ENCODE measurements around the gene TMPRSS12. TPM values are rescaled to one million over a fixed set of nuclear protein-coding genes. Genes with fewer than 3 reads are reported as not detected.
"Not testable (repeated sequence)": the region's sequence is repeated elsewhere in the genome, so short reads cannot be mapped to it uniquely, and the experiment has no call there.

TMPRSS12 gene
- total and polyA plus RNA-seq, 2 donors from 2014 or later = not detected

DNA sequence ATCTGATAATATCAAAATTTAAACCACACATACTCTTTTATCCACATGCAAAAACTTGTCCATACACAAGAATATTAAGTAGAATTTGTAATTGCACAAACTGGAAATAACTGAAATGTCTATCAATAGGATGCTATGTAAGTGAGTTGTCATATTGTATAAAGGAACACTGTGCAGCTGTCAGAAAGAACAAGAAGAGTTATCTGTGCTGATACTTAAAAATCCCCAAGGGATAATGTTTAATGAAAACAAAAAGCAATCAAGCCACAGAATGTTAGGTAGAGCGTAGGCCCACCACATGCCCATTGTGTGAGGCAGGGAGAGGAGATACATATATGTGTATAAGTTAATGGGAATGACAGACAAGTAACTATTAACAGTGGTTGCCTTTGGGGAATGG lies 83.7 kb downstream of the TMPRSS12 start:
- DNase-seq (no peak), FAIRE-seq (no peak)
- no peaks in the 10 kb centered on the region for H3K9me3 ChIP-seq (ENCODE audit: control insufficient read depth in 2 of 3, insufficient read depth in 1 of 3, low read length in 3 of 3)
- H3K9ac ChIP-seq (ENCODE audit: low read length in 3 of 3) = peak overlapping the region in 2 of 3 donors; percentile 38 to 72
- H3K36me3 ChIP-seq (ENCODE audit: control insufficient read depth in 2 of 3, insufficient read depth in 3 of 3, low read length in 3 of 3) = peaks cover 0 to 5% (median 3%) of the 10 kb centered on the region in 3 donors
- no peak for TF ChIP-seq CTCF (IDR thresholded peaks at IDR 0.05; ENCODE audit: borderline replicate concordance, extremely low read depth, insufficient read depth)
- peaks cover 0 to 15% (median 12%) of the 10 kb centered on the region in 3 donors for H3K4me1 ChIP-seq (ENCODE audit: control insufficient read depth in 2 of 3, insufficient read depth in 2 of 3, low read depth in 1 of 3, low read length in 3 of 3)
- peak overlapping the region; percentile 51 to 53 for H3K27ac ChIP-seq (ENCODE audit: low read depth in 2 of 2, low read length in 2 of 2)
- intact Hi-C loops (cut with DNase I) = no loop called here
- H3K27me3 ChIP-seq (ENCODE audit: control insufficient read depth, insufficient read depth, low read length) = no peaks in the 10 kb centered on the region
- H3K4me3 ChIP-seq (ENCODE audit: low read length in 3 of 3) = peak overlapping the region; percentile 43 to 93 (median 92)

DNA sequence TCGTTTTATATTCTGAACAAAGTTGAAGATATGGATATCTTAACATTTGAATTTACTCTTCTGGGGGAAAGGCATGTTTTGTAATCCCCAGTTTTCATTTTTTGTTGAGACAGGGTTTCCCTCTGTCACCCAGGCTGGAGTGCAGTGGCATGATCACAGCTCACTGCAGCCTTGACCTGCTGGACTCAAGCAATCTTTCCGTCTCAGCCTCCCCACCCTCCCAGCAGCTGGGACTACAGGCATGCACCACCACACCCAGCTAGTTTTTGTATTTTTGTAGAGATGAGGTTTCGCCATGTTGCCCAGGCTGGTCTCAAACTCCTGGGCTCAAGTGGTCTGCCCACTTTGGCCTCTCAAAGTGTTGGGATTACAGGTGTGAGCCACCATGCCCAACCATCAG lies 84.2 kb downstream of the TMPRSS12 start:
- Histone ChIP-seq H3K9ac (ENCODE audit: low read length in 3 of 3) (peak overlapping the region in 1 of 3 donors; percentile 72), H3K27ac (ENCODE audit: low read depth in 2 of 2, low read length in 2 of 2) (peak overlapping the region; percentile 51 to 53), H3K4me3 (ENCODE audit: low read length in 3 of 3) (peak overlapping the region in 2 of 3 donors; percentile 92 to 93), H3K4me1 (ENCODE audit: control insufficient read depth in 2 of 3, insufficient read depth in 2 of 3, low read depth in 1 of 3, low read length in 3 of 3) (peaks cover 0 to 15% (median 12%) of the 10 kb centered on the region in 3 donors)
- FAIRE-seq; intact Hi-C loops (cut with DNase I); H3K9me3 ChIP-seq (ENCODE audit: control insufficient read depth in 2 of 3, insufficient read depth in 1 of 3, low read length in 3 of 3); H3K36me3 ChIP-seq (ENCODE audit: control insufficient read depth in 2 of 3, insufficient read depth in 3 of 3, low read length in 3 of 3); DNase-seq; H3K27me3 ChIP-seq (ENCODE audit: control insufficient read depth, insufficient read depth, low read length): not testable (repeated sequence)

GRCh38 chr12:50927356-50927755 lies 84.6 kb downstream of the TMPRSS12 start:
- Histone ChIP-seq H3K27me3 (ENCODE audit: control insufficient read depth, insufficient read depth, low read length) (no peaks in the 10 kb centered on the region), H3K36me3 (ENCODE audit: control insufficient read depth in 2 of 3, insufficient read depth in 3 of 3, low read length in 3 of 3) (peaks cover 0 to 8% (median 3%) of the 10 kb centered on the region in 3 donors), H3K9ac (ENCODE audit: low read length in 3 of 3) (peak overlapping the region in 1 of 3 donors; percentile 72), H3K4me3 (ENCODE audit: low read length in 3 of 3) (peak overlapping the region; percentile 37 to 93 (median 92)), H3K9me3 (ENCODE audit: control insufficient read depth in 2 of 3, insufficient read depth in 1 of 3, low read length in 3 of 3) (no peaks in the 10 kb centered on the region), H3K27ac (ENCODE audit: low read depth in 2 of 2, low read length in 2 of 2) (peak overlapping the region; percentile 29 to 51), H3K4me1 (ENCODE audit: control insufficient read depth in 2 of 3, insufficient read depth in 2 of 3, low read depth in 1 of 3, low read length in 3 of 3) (peaks cover 0 to 13% (median 10%) of the 10 kb centered on the region in 3 donors)
- FAIRE-seq (no peak), DNase-seq (no peak)
- intact Hi-C loops (cut with DNase I) = no loop called here
- no peak for TF ChIP-seq CTCF (IDR thresholded peaks at IDR 0.05; ENCODE audit: borderline replicate concordance, extremely low read depth, insufficient read depth)

GRCh38 chr12:50927766-50928224 lies 85.1 kb downstream of the TMPRSS12 start:
- H3K9me3 ChIP-seq (ENCODE audit: control insufficient read depth in 2 of 3, insufficient read depth in 1 of 3, low read length in 3 of 3) = no peaks in the 10 kb centered on the region
- peaks cover 0 to 12% (median 10%) of the 10 kb centered on the region in 3 donors for H3K4me1 ChIP-seq (ENCODE audit: control insufficient read depth in 2 of 3, insufficient read depth in 2 of 3, low read depth in 1 of 3, low read length in 3 of 3)
- TF ChIP-seq CTCF (IDR thresholded peaks at IDR 0.05; ENCODE audit: borderline replicate concordance, extremely low read depth, insufficient read depth) = no peak
- intact Hi-C loops (cut with DNase I) = no loop called here
- H3K27me3 ChIP-seq (ENCODE audit: control insufficient read depth, insufficient read depth, low read length) = no peaks in the 10 kb centered on the region
- peak overlapping the region; percentile 23 to 29 for H3K27ac ChIP-seq (ENCODE audit: low read depth in 2 of 2, low read length in 2 of 2)
- peak overlapping the region in 1 of 3 donors; percentile 72 for H3K9ac ChIP-seq (ENCODE audit: low read length in 3 of 3)
- no peak for FAIRE-seq
- DNase-seq = no peak
- peaks cover 0 to 8% (median 3%) of the 10 kb centered on the region in 3 donors for H3K36me3 ChIP-seq (ENCODE audit: control insufficient read depth in 2 of 3, insufficient read depth in 3 of 3, low read length in 3 of 3)
- H3K4me3 ChIP-seq (ENCODE audit: low read length in 3 of 3) = peak overlapping the region; percentile 37 to 93 (median 92)

All from kidney (tissue), 14 donors.